Omental fat pad (tissue), 4 donors: Measurements from ENCODE around the gene DENND2A. TPM values are rescaled to one million over a fixed set of nuclear protein-coding genes. Genes with fewer than 3 reads are reported as not detected.
"Not testable (repeated sequence)": the region's sequence is repeated elsewhere in the genome, so short reads cannot be mapped to it uniquely, and the experiment has no call there.

Source experiments
- ATAC-seq: fragments of 150-250 bp; one replicate; pipeline ENCODE4 v1.9.1; 2016; ENCODE audit warnings: mild to moderate bottlenecking, moderate library complexity; ENCODE audit not compliant: low FRiP score
- DNase-seq: peaks from one replicate; pipeline ENCODE4 v3.0.0-alpha.2; 2019; ENCODE audit warnings: low spot score
- CTCF ChIP-seq, 3 donors: fragments of 450-650 bp; IDR thresholded peaks; one replicate each; pipeline ENCODE4 v1.5.1; 2016 to 2017; ENCODE audit warnings: antibody characterized with exemption in 3 of 3, mild to moderate bottlenecking in 3 of 3, moderate library complexity in 2 of 3
- total RNA-seq, 4 donors: library from RNA; depleted of rRNA; stranded (reverse); fragments of >200 nt; gene quantifications; one replicate each; pipeline ENCODE4 v1.1.0, GENCODE V29; 2016

Gene DENND2A
- total RNA-seq, 4 donors from 2014 or later = 6.7 to 34.7 (median 15.7) TPM

DNA sequence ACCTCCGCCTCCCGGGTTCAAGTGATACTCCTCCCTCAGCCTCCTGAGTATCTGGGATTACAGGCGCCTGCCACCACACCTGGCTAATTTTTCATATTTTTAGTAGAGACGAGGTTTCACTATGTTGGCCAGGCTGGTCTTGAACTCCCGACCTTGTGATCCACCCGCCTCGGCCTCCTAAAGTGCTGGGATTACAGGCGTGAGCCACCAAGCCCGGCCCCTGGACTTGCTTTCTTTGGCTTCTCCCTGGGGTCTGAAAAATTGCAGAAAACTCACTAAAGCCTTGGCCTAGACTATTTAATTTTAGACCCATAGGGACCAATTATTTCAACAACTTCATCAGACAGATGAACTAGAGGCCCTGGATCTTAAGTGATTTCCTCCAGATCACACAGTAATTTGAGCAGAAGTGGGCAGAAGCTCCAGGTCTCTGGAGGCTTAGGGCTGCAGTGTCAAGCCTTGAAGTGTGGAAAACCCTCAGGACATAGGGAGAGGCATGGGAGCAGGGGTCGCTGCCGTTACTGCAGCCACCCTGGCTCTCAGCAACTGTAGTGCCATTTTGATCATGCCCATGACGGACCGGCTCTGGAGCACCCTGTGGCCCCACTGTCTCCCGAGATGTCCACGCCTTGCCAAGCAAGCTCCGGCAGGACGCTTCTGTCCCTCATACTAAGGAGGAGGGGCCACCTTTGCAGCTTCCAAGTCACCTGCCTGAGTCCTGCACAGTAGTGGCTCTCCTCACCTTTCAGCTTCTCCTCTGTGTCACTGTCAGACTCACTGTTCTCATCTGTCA is 72.4 kb downstream of the DENND2A start:
- no peak for DNase-seq
- no peak for ATAC-seq

DNA sequence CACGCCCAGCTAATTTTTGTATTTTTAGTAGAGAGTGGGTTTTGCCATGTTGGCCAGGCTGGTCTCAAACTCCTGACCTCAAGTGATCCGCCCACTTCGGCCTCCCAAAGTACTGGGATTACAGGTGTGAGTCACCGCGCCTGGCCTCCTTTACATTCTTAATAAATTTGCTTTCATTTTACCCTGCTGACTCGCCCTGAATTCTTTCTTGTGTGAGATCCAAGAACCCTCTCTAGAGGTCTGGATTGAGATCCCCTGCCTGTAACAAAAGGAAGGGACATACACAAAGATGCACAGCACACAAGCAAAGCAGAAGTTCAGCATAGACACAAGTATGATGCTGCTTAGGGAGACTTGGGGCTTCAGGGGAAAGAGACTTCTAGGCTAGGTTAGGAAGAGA is 74.4 kb downstream of the DENND2A start:
- not testable (repeated sequence) for ATAC-seq, DNase-seq

More for the DNA sequence above, 72.4 kb downstream of the DENND2A start:
- no peak for TF ChIP-seq CTCF (IDR thresholded peaks at IDR 0.05)

GRCh38 chr7:140565761-140566160 is 74.9 kb downstream of the DENND2A start:
- not testable (repeated sequence) for ATAC-seq

GRCh38 chr7:140564643-140565042 is 76.0 kb downstream of the DENND2A start:
- no peak for DNase-seq
- no peak for TF ChIP-seq CTCF (IDR thresholded peaks at IDR 0.05)
- no peak for ATAC-seq

More at GRCh38 chr7:140565761-140566160, 74.9 kb downstream of the DENND2A start:
- not testable (repeated sequence) for DNase-seq

DNA sequence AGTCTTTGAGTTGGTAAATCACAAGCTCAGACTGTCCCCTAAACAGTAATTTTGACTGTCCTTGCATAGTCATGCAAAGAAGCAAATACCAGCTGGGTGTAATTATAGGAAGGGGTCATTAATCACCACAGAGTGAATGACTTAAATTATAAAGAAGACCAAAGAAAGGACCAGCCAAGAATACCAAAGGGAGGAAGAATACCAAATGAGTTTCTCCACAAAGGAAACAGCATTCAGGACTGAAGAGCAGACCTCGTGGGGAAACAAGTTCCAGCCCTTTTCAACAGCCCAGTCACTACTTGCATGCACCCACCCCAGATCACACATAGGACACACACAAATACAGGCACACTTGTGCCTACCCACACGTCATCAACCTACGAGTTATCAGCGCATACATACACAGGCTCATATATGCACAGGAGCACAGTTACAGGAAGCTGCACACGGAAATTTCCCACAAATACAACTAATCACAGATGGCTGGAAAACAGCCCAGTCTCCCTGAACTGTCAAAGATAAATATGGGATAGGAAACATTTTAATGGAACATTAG is 77.6 kb downstream of the DENND2A start:
- no peak for DNase-seq
- no peak for ATAC-seq
- TF ChIP-seq CTCF (IDR thresholded peaks at IDR 0.05) = no peak

GRCh38 chr7:140559410-140559809 is 81.2 kb downstream of the DENND2A start:
- no peak for ATAC-seq
- DNase-seq = no peak
- TF ChIP-seq CTCF (IDR thresholded peaks at IDR 0.05) = no peak

GRCh38 chr7:140557809-140558518 is 82.6 kb downstream of the DENND2A start:
- DNase-seq (no peak), ATAC-seq (no peak)
- TF ChIP-seq CTCF (IDR thresholded peaks at IDR 0.05) = no peak

GRCh38 chr7:140557069-140557468 is 83.5 kb downstream of the DENND2A start:
- no peak for DNase-seq
- TF ChIP-seq CTCF (IDR thresholded peaks at IDR 0.05) = no peak
- no peak for ATAC-seq

GRCh38 chr7:140553236-140553635 is 87.4 kb downstream of the DENND2A start:
- not testable (repeated sequence) for DNase-seq, ATAC-seq
